Measurements from ENCODE around the gene PTPRK. TPM values are rescaled to one million over a fixed set of nuclear protein-coding genes. Genes with fewer than 3 reads are reported as not detected.

Gene PTPRK
- total RNA-seq, 2 experiments from 2014 or later = 1.7 to 2.5 TPM

GRCh38 chr6:128028183-128028582, 492.2 kb downstream of the PTPRK start:
- DNase-seq = no peak
- no peaks in the 10 kb centered on the region for H3K36me3 Mint-ChIP-seq (ENCODE audit: low read depth)
- ChIA-PET POLR2A (no interaction called here), CTCF (no interaction called here)
- peaks cover 27% of the 10 kb centered on the region for H3K4me1 Mint-ChIP-seq
- peaks cover 3% of the 10 kb centered on the region for H3K9me3 Mint-ChIP-seq
- no peak overlapping the region for H3K27ac Mint-ChIP-seq
- no peak overlapping the region for H3K4me3 Mint-ChIP-seq
- no peaks in the 10 kb centered on the region for H3K27me3 Mint-ChIP-seq

DNA sequence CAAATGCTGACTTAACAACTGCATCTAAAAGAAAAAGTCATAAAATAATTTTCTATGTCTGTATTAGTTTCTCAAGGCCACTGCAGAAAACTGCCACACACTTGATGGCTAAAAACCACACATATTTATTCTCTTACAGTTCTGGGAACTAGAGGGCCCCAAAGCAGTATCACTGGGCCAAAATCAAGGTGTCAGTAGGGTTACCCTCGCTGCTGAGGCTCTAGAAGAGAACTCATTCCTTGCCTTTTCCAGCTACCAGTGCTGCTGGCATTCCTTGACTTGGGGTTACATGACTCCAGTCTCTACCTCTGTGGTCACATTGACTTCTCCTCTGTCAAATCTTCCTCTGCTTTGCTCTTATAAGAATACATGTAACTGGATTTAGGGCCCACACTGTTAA, 494.9 kb downstream of the PTPRK start:
- H3K9me3 Mint-ChIP-seq = peaks cover 3% of the 10 kb centered on the region
- H3K4me1 Mint-ChIP-seq = peaks cover 11% of the 10 kb centered on the region
- CTCF ChIA-PET = no interaction called here

DNA sequence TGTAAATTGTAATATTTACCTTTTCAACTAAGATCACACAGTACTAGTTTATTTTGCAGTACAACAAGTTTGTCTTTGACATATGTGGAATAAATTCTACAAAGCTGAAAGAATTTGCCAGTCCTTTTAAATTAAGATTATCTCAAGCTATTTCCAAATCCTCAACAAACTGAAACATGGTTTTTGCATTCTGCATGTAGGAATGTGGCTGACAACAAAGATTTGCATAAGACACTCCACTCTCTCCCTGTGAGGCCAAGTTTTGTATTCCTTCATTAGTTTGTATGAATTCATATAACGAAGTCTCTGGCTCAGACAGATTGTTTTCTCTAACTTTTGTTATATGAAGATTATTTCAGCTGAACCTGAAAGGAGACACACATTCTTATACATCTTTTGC, 495.4 kb downstream of the PTPRK start:
- no peaks in the 10 kb centered on the region for H3K27me3 Mint-ChIP-seq
- H3K27ac Mint-ChIP-seq = no peak overlapping the region
- no peaks in the 10 kb centered on the region for H3K36me3 Mint-ChIP-seq (ENCODE audit: low read depth)
- H3K4me1 Mint-ChIP-seq = peaks cover 11% of the 10 kb centered on the region
- DNase-seq = no peak
- H3K4me3 Mint-ChIP-seq = no peak overlapping the region
- ChIA-PET POLR2A (no interaction called here), CTCF (no interaction called here)
- peaks cover 3% of the 10 kb centered on the region for H3K9me3 Mint-ChIP-seq

More for the DNA sequence above, 494.9 kb downstream of the PTPRK start:
- H3K27ac Mint-ChIP-seq = no peak overlapping the region
- H3K4me3 Mint-ChIP-seq = no peak overlapping the region
- POLR2A ChIA-PET = no interaction called here
- H3K36me3 Mint-ChIP-seq (ENCODE audit: low read depth) = no peaks in the 10 kb centered on the region
- DNase-seq = no peak
- no peaks in the 10 kb centered on the region for H3K27me3 Mint-ChIP-seq

DNA sequence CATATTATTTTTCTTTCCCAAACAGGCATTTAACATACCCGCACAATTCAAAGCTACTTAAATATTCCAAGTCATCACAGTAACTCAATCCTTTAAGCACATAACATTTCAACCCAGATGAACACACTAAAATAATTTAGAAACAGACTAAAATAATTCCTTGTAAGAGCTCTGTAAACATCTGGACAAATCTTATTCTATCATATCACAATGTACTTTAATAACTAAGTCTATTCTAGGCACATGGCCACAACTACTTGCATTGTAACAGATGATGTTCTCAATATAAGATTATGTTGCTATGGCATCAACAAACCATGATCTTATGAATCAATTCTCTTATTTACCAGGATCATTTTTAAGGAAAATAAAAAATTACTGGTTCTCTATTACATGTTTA, 496.4 kb downstream of the PTPRK start:
- CTCF ChIA-PET = no interaction called here
- peaks cover under 1% of the 10 kb centered on the region for H3K9me3 Mint-ChIP-seq
- H3K27ac Mint-ChIP-seq = no peak overlapping the region
- no peaks in the 10 kb centered on the region for H3K27me3 Mint-ChIP-seq
- POLR2A ChIA-PET = no interaction called here
- DNase-seq = no peak
- peaks cover 11% of the 10 kb centered on the region for H3K4me1 Mint-ChIP-seq
- H3K36me3 Mint-ChIP-seq (ENCODE audit: low read depth) = no peaks in the 10 kb centered on the region
- H3K4me3 Mint-ChIP-seq = no peak overlapping the region

DNA sequence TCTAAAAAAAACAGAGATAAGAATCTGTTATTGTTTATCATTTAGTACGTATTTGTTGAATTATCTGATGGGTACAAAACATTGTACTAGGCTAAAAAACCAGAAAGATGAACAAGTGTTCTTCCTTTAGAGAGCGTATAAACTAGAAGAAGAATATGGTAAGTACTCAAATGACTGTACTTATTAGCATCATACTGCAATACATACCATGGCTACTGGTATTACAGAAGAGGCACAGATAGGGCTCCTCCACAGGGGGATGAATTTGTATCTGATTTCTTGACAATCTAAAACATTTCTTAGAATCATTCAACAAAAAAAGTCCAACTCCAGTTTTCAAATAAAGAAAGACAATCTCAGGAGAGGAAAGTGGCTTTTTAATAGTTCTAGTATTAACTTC, 501.6 kb downstream of the PTPRK start:
- ChIA-PET POLR2A (no interaction called here), CTCF (no interaction called here)
- Mint-ChIP-seq H3K27me3 (no peaks in the 10 kb centered on the region), H3K4me3 (no peak overlapping the region), H3K4me1 (no peaks in the 10 kb centered on the region), H3K36me3 (ENCODE audit: low read depth) (peaks cover 1% of the 10 kb centered on the region), H3K9me3 (no peaks in the 10 kb centered on the region), H3K27ac (no peak overlapping the region)
- no peak for DNase-seq

DNA sequence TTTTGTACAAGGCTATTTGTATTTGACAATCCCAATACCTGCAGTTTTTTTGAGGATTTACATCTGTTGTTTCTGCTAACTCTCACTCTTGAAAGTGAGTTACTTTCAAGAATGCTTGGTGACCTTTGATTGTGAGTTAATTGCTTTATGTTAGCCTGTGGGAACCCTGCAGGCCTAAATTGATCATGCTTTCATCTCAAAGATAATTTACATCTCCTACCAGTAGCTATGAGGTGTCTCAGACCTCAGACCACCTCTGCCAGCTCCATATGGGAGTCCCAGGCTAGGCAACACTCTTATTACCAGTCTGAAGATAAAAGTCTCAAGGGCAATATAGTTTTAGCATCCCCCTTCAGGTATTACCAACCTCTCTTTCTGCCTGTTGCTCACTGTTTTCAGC, 503.1 kb downstream of the PTPRK start:
- no peak overlapping the region for H3K27ac Mint-ChIP-seq
- no peak for DNase-seq
- ChIA-PET CTCF (interaction anchor here (1.3 kb wide), 1 partner anchor 13 kb away, joined by 4 read pairs; no protein-coding TSS in a partner anchor), POLR2A (no interaction called here)
- peaks cover 3% of the 10 kb centered on the region for H3K9me3 Mint-ChIP-seq
- H3K36me3 Mint-ChIP-seq (ENCODE audit: low read depth) = peaks cover 1% of the 10 kb centered on the region
- no peaks in the 10 kb centered on the region for H3K27me3 Mint-ChIP-seq
- H3K4me3 Mint-ChIP-seq = no peak overlapping the region
- H3K4me1 Mint-ChIP-seq = no peaks in the 10 kb centered on the region

DNA sequence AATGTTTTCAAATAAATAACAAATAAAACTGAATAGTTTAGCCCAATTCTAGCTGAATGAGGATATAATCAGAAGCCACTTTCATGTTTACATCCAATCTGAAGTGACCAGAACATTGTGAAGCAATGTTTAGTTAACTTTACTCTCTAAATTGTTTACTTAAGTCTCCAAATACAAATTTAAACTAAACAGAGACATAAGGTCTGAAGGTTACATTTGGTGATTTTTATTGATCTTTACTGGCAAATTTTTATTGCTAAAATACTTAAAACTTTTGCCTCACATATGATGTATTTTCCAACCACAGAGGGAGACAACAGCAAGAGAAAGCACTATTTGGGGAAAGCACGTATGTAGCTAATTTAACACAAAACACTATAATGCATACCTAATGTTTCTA, 512.7 kb downstream of the PTPRK start:
- no peak overlapping the region for H3K4me3 Mint-ChIP-seq
- no peaks in the 10 kb centered on the region for H3K4me1 Mint-ChIP-seq
- POLR2A ChIA-PET = no interaction called here
- CTCF ChIA-PET = no interaction called here
- no peak for DNase-seq
- no peaks in the 10 kb centered on the region for H3K36me3 Mint-ChIP-seq (ENCODE audit: low read depth)
- no peaks in the 10 kb centered on the region for H3K9me3 Mint-ChIP-seq
- H3K27me3 Mint-ChIP-seq = no peaks in the 10 kb centered on the region
- H3K27ac Mint-ChIP-seq = no peak overlapping the region

DNA sequence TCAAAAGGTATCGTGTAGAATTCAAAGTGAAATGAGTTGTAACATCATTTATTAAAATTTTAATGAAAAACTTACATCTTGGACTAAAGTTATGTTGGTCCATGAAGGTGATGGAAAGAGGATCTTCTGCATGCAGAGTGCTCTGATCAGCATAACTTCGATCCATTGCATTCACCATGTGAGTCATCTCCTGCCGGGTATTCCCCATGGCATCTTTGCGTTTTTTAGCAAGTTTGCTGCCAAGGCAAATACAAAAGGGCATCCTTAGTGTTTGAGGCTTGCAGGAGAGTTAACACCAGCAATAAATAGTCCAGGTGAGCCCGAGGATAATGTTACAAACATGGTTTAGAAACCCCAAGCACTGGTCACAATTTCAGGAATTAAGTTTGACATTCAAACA, 515.4 kb downstream of the PTPRK start:
- Mint-ChIP-seq H3K4me1 (peaks cover 4% of the 10 kb centered on the region), H3K27ac (no peak overlapping the region), H3K36me3 (ENCODE audit: low read depth) (no peaks in the 10 kb centered on the region), H3K9me3 (no peaks in the 10 kb centered on the region), H3K27me3 (no peaks in the 10 kb centered on the region), H3K4me3 (no peak overlapping the region)
- CTCF ChIA-PET = no interaction called here
- DNase-seq = no peak
- POLR2A ChIA-PET = no interaction called here

DNA sequence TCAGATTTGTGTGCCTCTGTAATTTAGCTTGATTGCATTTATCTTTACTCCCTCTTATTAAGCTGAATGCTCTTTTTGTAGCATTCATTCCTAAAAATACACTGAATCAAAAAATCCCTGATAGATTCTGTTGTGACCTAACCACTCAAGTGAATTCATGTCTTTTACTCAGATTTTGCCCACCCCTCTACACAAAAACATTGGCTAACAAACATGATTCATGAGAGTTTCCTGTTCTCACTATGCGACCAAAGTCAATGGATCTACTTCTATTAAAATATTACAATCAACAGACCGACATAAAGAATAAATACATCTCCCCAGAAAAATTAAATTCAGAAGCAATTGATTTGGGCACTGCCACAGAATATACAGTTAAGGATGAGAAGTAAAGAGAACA, 520.0 kb downstream of the PTPRK start:
- Mint-ChIP-seq H3K4me1 (peaks cover 22% of the 10 kb centered on the region), H3K27ac (no peak overlapping the region), H3K36me3 (ENCODE audit: low read depth) (peaks cover 3% of the 10 kb centered on the region), H3K27me3 (no peaks in the 10 kb centered on the region), H3K9me3 (peaks cover 8% of the 10 kb centered on the region), H3K4me3 (no peak overlapping the region)
- CTCF ChIA-PET = no interaction called here
- no peak for DNase-seq
- POLR2A ChIA-PET = no interaction called here

DNA sequence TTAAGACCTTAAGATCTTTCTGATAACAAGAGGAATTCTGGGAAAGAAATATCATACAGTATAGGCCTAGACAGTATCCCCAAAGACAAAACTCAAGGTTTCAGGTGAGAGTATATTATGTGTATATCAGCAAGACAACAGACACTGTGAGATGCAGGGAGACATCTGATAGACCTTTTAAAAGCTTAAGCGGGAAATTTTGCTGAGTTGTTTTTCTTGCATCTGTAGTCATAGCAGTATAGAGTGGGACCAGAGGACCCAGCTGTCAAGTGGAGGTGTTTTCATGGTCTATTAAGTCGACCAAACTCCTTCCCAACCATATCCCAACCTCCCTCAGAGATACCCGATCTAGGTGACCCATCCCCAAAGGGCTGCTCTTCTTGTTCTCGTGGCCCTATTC, 521.4 kb downstream of the PTPRK start:
- peaks cover 22% of the 10 kb centered on the region for H3K4me1 Mint-ChIP-seq
- CTCF ChIA-PET = no interaction called here
- no peak overlapping the region for H3K27ac Mint-ChIP-seq
- H3K36me3 Mint-ChIP-seq (ENCODE audit: low read depth) = peaks cover 3% of the 10 kb centered on the region
- POLR2A ChIA-PET = no interaction called here
- H3K4me3 Mint-ChIP-seq = no peak overlapping the region
- no peaks in the 10 kb centered on the region for H3K27me3 Mint-ChIP-seq
- DNase-seq = no peak
- H3K9me3 Mint-ChIP-seq = peaks cover 8% of the 10 kb centered on the region

GRCh38 chr6:127997496-127998164, 522.8 kb downstream of the PTPRK start:
- peaks cover 3% of the 10 kb centered on the region for H3K36me3 Mint-ChIP-seq (ENCODE audit: low read depth)
- H3K27ac Mint-ChIP-seq = peak overlapping the region; percentile 66
- peaks cover 8% of the 10 kb centered on the region for H3K9me3 Mint-ChIP-seq
- peaks cover 22% of the 10 kb centered on the region for H3K4me1 Mint-ChIP-seq
- H3K27me3 Mint-ChIP-seq = no peaks in the 10 kb centered on the region
- DNase-seq = no peak
- CTCF ChIA-PET = no interaction called here
- H3K4me3 Mint-ChIP-seq = no peak overlapping the region
- POLR2A ChIA-PET = no interaction called here

GRCh38 chr6:127996925-127997324, 523.5 kb downstream of the PTPRK start:
- Mint-ChIP-seq H3K4me3 (no peak overlapping the region), H3K9me3 (peaks cover 8% of the 10 kb centered on the region), H3K4me1 (peaks cover 26% of the 10 kb centered on the region), H3K27me3 (no peaks in the 10 kb centered on the region), H3K27ac (peak overlapping the region; percentile 66), H3K36me3 (ENCODE audit: low read depth) (peaks cover 3% of the 10 kb centered on the region)
- ChIA-PET POLR2A (no interaction called here), CTCF (no interaction called here)
- no peak for DNase-seq

DNA sequence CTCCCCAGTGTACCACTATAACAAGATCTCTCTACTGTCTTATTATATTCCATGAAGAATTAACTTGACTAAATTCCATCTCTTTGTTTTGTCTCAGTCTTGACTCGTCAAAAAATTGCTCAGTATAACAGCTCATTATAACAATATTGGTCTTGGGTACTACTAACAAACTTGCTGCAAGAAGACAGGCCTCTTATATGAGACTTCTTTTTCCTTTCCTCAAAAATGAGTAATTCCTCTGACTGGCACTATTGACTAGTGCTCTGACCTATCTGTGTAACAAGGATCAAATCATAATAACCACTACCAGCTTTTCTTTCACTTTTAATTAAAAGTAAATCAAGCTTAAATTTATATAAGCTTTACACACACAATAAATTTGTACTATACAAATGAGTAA, 528.3 kb downstream of the PTPRK start:
- ChIA-PET CTCF (no interaction called here), POLR2A (no interaction called here)
- Mint-ChIP-seq H3K27me3 (no peaks in the 10 kb centered on the region), H3K4me1 (peaks cover 16% of the 10 kb centered on the region), H3K36me3 (ENCODE audit: low read depth) (peaks cover 6% of the 10 kb centered on the region), H3K27ac (no peak overlapping the region), H3K9me3 (peaks cover 9% of the 10 kb centered on the region), H3K4me3 (no peak overlapping the region)
- no peak for DNase-seq

DNA sequence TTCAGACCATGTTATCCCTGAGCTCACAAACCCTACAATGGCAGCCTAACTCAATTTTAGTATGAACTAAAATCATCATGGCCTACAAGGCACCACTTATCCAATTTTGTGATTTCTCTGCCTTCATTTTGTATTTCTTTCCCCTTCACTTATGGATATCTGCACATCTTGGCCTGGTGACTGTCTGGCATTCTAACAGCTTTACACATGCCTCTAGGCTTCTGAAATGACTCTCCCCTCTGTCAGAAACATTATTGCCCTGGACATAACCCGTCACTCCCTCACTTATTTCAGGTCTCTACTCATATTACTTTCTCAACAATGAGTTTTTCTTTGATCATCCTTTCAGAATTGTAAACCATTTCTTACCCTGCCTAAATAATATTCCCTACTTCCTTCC, 530.3 kb downstream of the PTPRK start:
- Mint-ChIP-seq H3K27me3 (no peaks in the 10 kb centered on the region), H3K9me3 (peaks cover 5% of the 10 kb centered on the region), H3K36me3 (ENCODE audit: low read depth) (peaks cover 2% of the 10 kb centered on the region), H3K4me1 (peaks cover 10% of the 10 kb centered on the region), H3K4me3 (no peak overlapping the region), H3K27ac (no peak overlapping the region)
- no peak for DNase-seq
- ChIA-PET POLR2A (no interaction called here), CTCF (no interaction called here)

Data from activated CD4-positive, alpha-beta T cell treated with anti-CD3 and anti-CD28 coated beads, Interleukin-2, amount 10 ng/mL, durations not matched to agents 7 days and 5 days (primary cell).